Keratinocyte (primary cell): ENCODE results near the gene GAST.

Experiments
- CTCF ChIP-seq, 3 experiments: IDR thresholded peaks in 1 of 3; conservative IDR thresholded peaks in 1 of 3; optimal IDR thresholded peaks in 1 of 3; 2 replicates in 2 of 3; 3 replicates in 1 of 3; pipeline versions ENCODE3 to v1.5.1; 2011; ENCODE audit warnings: low read length in 3 of 3, mild to moderate bottlenecking in 3 of 3, moderate library complexity in 2 of 3, control low read depth in 1 of 3, inconsistent platforms in 1 of 3; ENCODE audit not compliant: insufficient read depth in 2 of 3; ENCODE audit errors: extremely low read depth in 1 of 3
- EZH2 ChIP-seq: IDR thresholded peaks from one replicate; pipeline ENCODE4 v1.6.1; 2012; ENCODE audit warnings: inconsistent platforms, mild to moderate bottlenecking, low read length, moderate library complexity

- TF ChIP-seq EZH2 (no peak), CTCF (optimal IDR thresholded peaks at IDR 0.05 in 1 of 3, IDR thresholded peaks at IDR 0.05 in 1 of 3, conservative IDR thresholded peaks at IDR 0.05 in 1 of 3; ENCODE audit: extremely low read depth in 1 of 3, insufficient read depth in 2 of 3, low read length in 3 of 3) (no peak)
Measured at GRCh38 chr17:41681776-41682175, 30.4 kb upstream of the GAST start.
